ENCODE results near the gene RAB5B. TPM values are rescaled to one million over a fixed set of nuclear protein-coding genes. Genes with fewer than 3 reads are reported as not detected.
A peak's percentile ranks its signal among the peaks of the same experiment; 100 is the strongest.

Gene RAB5B
- total RNA-seq, 1 experiment from 2014 or later, result 44.5 TPM

- Histone ChIP-seq H4K20me1 (ENCODE audit: insufficient read depth) (no peaks in the 10 kb centered on the region), H3K9me2 (ENCODE audit: insufficient read depth) (no peaks in the 10 kb centered on the region), H3K79me2 (ENCODE audit: insufficient read depth, low read length) (peaks cover 29% of the 10 kb centered on the region), H3K36me3 (ENCODE audit: control insufficient read depth in 1 of 2, insufficient read depth in 2 of 2, low read length in 2 of 2) (peaks cover 18 to 30% of the 10 kb centered on the region in 2 experiments; a peak in 3 of 4 replicates), H2AFZ (ENCODE audit: low read depth, low read length, poor library complexity, severe bottlenecking) (peak within 1 kb of the TSS; percentile 75), H3K9me3 (ENCODE audit: control insufficient read depth in 1 of 2, insufficient read depth in 1 of 2, low read depth in 1 of 2, low read length in 2 of 2) (no peaks in the 10 kb centered on the region), H3K4me3 (replicated peaks in 1 of 2; ENCODE audit: low read depth in 1 of 2, low read length in 2 of 2) (peak within 1 kb of the TSS; percentile 84 to 98), H3K4me2 (ENCODE audit: low read length) (peak within 1 kb of the TSS; percentile 79), H3K4me1 (ENCODE audit: control insufficient read depth in 1 of 2, insufficient read depth in 2 of 2, low read length in 2 of 2) (peaks cover 11 to 22% of the 10 kb centered on the region in 2 experiments), H3K9ac (ENCODE audit: low read length) (peak within 1 kb of the TSS; percentile 98), H3K27me3 (ENCODE audit: insufficient read depth, low read length) (no peaks in the 10 kb centered on the region), H3K27ac (ENCODE audit: low read depth, low read length) (peak within 1 kb of the TSS; percentile 68)
- TF ChIP-seq TCF7L2 (IDR thresholded peaks at IDR 0.05; ENCODE audit: borderline replicate concordance, extremely low read depth, insufficient read depth, insufficient read length) (peak; percentile 50), POLR2AphosphoS5 (IDR thresholded peaks at IDR 0.05; ENCODE audit: low read depth, low read length) (peak; percentile 71), SP1 (IDR thresholded peaks at IDR 0.05; ENCODE audit: low read depth) (peak; percentile 41), ZFX (IDR thresholded peaks at IDR 0.05) (no peak; the same call in 1 of the 2 replicates)
- ChIA-PET RAD21 (ENCODE audit: low non-redundant PET in 1 of 2, low total read pairs in 2 of 2, uncharacterized antibody in 2 of 2, unreplicated experiment in 2 of 2) (no interaction called here), CTCF (no interaction called here), POLR2A (interaction anchor here (0.6 kb wide), 1 partner anchor 21 kb away, joined by 7 read pairs; no protein-coding TSS in a partner anchor)
- intact Hi-C loops (cut with micrococcal nuclease), result no loop called here
- BruUV-seq (replicated peaks), result TSS peak; percentile 78
- peak; percentile 97 for ATAC-seq
- peak; percentile 61 for DNase-seq (ENCODE audit: low read depth, low spot score)
Measured at GRCh38 chr12:55966408-55967281, 7.2 kb upstream of the RAB5B start, which contains the start of gene CDK2. Gene CDK2 (plus strand): TSS chr12:55966830. CDS start chr12:55967009, 179 bp downstream.

GRCh38 chr12:55969356-55969755 lies 4.5 kb upstream of the RAB5B start:
- H3K9me3 ChIP-seq (ENCODE audit: control insufficient read depth in 1 of 2, insufficient read depth in 1 of 2, low read depth in 1 of 2, low read length in 2 of 2), result no peaks in the 10 kb centered on the region
- peaks cover 25 to 40% of the 10 kb centered on the region in 2 experiments for H3K4me1 ChIP-seq (ENCODE audit: control insufficient read depth in 1 of 2, insufficient read depth in 2 of 2, low read length in 2 of 2)
- H3K36me3 ChIP-seq (ENCODE audit: control insufficient read depth in 1 of 2, insufficient read depth in 2 of 2, low read length in 2 of 2), result peaks cover 18 to 33% of the 10 kb centered on the region in 2 experiments; a peak in 3 of 4 replicates
- no peak overlapping the region for H3K9ac ChIP-seq (ENCODE audit: low read length)
- ChIA-PET CTCF (no interaction called here), RAD21 (ENCODE audit: low non-redundant PET in 1 of 2, low total read pairs in 2 of 2, uncharacterized antibody in 2 of 2, unreplicated experiment in 2 of 2) (no interaction called here), POLR2A (no interaction called here)
- H3K9me2 ChIP-seq (ENCODE audit: insufficient read depth), result no peaks in the 10 kb centered on the region
- no TSS peak for BruUV-seq (replicated peaks)
- no peak for TF ChIP-seq RAD21 (IDR thresholded peaks at IDR 0.05; ENCODE audit: low read depth)
- no peak for TF ChIP-seq FOSL1 (IDR thresholded peaks at IDR 0.05; ENCODE audit: low read depth)
- no peak for TF ChIP-seq CTCF (IDR thresholded peaks at IDR 0.05 in 2 of 3, conservative IDR thresholded peaks at IDR 0.05 in 1 of 3; ENCODE audit: borderline replicate concordance in 1 of 3, insufficient read depth in 1 of 3, low read depth in 2 of 3, low read length in 2 of 3)
- no peak for TF ChIP-seq SRF (IDR thresholded peaks at IDR 0.05; ENCODE audit: low read depth)
- no peak overlapping the region for H3K27ac ChIP-seq (ENCODE audit: low read depth, low read length)
- H4K20me1 ChIP-seq (ENCODE audit: insufficient read depth), result no peaks in the 10 kb centered on the region
- H3K4me3 ChIP-seq (replicated peaks in 1 of 2; ENCODE audit: low read depth in 1 of 2, low read length in 2 of 2), result no peak overlapping the region
- H2AFZ ChIP-seq (ENCODE audit: low read depth, low read length, poor library complexity, severe bottlenecking), result no peak overlapping the region
- DNase-seq (ENCODE audit: low read depth, low spot score) (no peak), ATAC-seq (no peak)
- no peak overlapping the region for H3K4me2 ChIP-seq (ENCODE audit: low read length)
- intact Hi-C loops (cut with micrococcal nuclease), result no loop called here
- peaks cover 29% of the 10 kb centered on the region for H3K79me2 ChIP-seq (ENCODE audit: insufficient read depth, low read length)
- H3K27me3 ChIP-seq (ENCODE audit: insufficient read depth, low read length), result no peaks in the 10 kb centered on the region
